H1 (cell line): ENCODE results near the gene MTAP.

ENCODE experiments used
- MAFK ChIP-seq: IDR thresholded peaks from 2 replicates; pipeline ENCODE4 v1.6.1; 2012; ENCODE audit warnings: low read depth, mild to moderate bottlenecking, improper control_type of control experiment, low read length
- POLR2AphosphoS5 ChIP-seq: IDR thresholded peaks from 2 replicates; pipeline ENCODE4 v1.6.1; 2011; ENCODE audit warnings: low read depth, low read length
- RNF2 ChIP-seq: fragments of 200-900, 300-1000 bp; sonication (generic); IDR thresholded peaks from 2 replicates; pipeline ENCODE4 v1.7.1; 2016; ENCODE audit warnings: borderline replicate concordance, low read depth, mild to moderate bottlenecking, antibody characterized with exemption, low read length; ENCODE audit not compliant: poor library complexity, severe bottlenecking; ENCODE audit errors: missing control alignments
- SP1 ChIP-seq: IDR thresholded peaks from 2 replicates; pipeline ENCODE4 v1.6.1; 2011; ENCODE audit warnings: low read depth, low read length
- TF ChIP-seq, protein P1 (sequence below), 3 experiments: IDR thresholded peaks; 1 replicate in 2 of 3; 2 replicates in 1 of 3; pipeline versions ENCODE4 v1.5.1 to v1.6.1; 2011; ENCODE audit warnings: low read length in 3 of 3, mild to moderate bottlenecking in 3 of 3, inconsistent platforms in 2 of 3, low read depth in 1 of 3, moderate library complexity in 1 of 3; ENCODE audit not compliant: insufficient read depth in 1 of 3; ENCODE audit errors: control extremely low read depth in 1 of 3

DNA sequence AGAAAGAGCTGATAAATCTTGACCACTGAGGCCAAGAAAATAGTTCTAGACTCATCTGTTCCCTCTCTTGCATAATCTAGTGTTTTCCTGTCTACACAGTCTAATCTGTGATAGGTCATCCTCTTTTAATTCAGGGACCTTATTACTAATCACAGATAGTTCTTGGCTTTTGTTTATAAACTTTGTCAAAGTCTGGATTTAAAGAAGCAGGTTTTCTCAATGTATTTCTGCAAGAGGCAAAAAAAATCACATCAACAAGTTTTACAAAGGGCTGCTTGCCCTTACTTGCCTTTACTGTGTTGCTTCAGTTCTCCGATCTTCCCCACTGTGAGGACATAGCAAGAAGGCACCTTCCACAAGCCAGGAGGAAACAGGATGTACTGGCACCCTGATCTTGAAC, 43.9 kb upstream of the MTAP start:
- no peak for TF ChIP-seq POLR2AphosphoS5
- no peak for TF ChIP-seq RNF2
- no peak for TF ChIP-seq SP1
- no peak for TF ChIP-seq MAFK
- TF ChIP-seq, protein P1, sequence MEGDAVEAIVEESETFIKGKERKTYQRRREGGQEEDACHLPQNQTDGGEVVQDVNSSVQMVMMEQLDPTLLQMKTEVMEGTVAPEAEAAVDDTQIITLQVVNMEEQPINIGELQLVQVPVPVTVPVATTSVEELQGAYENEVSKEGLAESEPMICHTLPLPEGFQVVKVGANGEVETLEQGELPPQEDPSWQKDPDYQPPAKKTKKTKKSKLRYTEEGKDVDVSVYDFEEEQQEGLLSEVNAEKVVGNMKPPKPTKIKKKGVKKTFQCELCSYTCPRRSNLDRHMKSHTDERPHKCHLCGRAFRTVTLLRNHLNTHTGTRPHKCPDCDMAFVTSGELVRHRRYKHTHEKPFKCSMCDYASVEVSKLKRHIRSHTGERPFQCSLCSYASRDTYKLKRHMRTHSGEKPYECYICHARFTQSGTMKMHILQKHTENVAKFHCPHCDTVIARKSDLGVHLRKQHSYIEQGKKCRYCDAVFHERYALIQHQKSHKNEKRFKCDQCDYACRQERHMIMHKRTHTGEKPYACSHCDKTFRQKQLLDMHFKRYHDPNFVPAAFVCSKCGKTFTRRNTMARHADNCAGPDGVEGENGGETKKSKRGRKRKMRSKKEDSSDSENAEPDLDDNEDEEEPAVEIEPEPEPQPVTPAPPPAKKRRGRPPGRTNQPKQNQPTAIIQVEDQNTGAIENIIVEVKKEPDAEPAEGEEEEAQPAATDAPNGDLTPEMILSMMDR (IDR thresholded peaks at IDR 0.05; ENCODE audit: control extremely low read depth in 1 of 3, insufficient read depth in 1 of 3, low read depth in 1 of 3, low read length in 3 of 3): no peak
